Astrocyte (in vitro differentiated cells and primary cell): ENCODE results near the gene VHLL. TPM values are rescaled to one million over a fixed set of nuclear protein-coding genes. Genes with fewer than 3 reads are reported as not detected.

ENCODE experiments used
- DNase-seq: peaks from one replicate; pipeline ENCODE4 v3.0.0-alpha.2; 2010; ENCODE audit warnings: low read depth
- FAIRE-seq: peaks from 2 replicates; lab custom pipeline; 2011; peaks lifted over from hg19 to GRCh38; lab: Jason Lieb, UNC
- H2AFZ ChIP-seq: 2 replicates; pipeline ENCODE4 v1.6.0; 2012; ENCODE audit warnings: low read depth, low read length, inconsistent platforms
- H3K27ac ChIP-seq: 2 replicates; pipeline ENCODE4 v1.5.1; 2011; ENCODE audit warnings: low read depth, low read length, inconsistent platforms
- H3K27me3 ChIP-seq: 2 replicates; pipeline ENCODE4 v1.6.0; 2011; ENCODE audit warnings: low read length, inconsistent platforms; ENCODE audit not compliant: insufficient read depth
- H3K36me3 ChIP-seq: 2 replicates; pipeline ENCODE4 v1.5.1; 2011; ENCODE audit warnings: low read length, inconsistent platforms; ENCODE audit not compliant: insufficient read depth
- H3K4me1 ChIP-seq: 2 replicates; pipeline ENCODE4 v1.5.1; 2011; ENCODE audit warnings: low read length, inconsistent platforms; ENCODE audit not compliant: insufficient read depth
- H3K4me2 ChIP-seq: 2 replicates; pipeline ENCODE4 v1.6.0; 2012; ENCODE audit warnings: low read length, inconsistent platforms
- H3K4me3 ChIP-seq: 2 replicates; pipeline ENCODE4 v1.5.1; 2011; ENCODE audit warnings: low read depth, mild to moderate bottlenecking, low read length, inconsistent platforms; ENCODE audit not compliant: insufficient read depth
- H3K79me2 ChIP-seq: 2 replicates; pipeline ENCODE4 v1.6.0; 2012; ENCODE audit warnings: mild to moderate bottlenecking, low read length, inconsistent platforms; ENCODE audit not compliant: insufficient read depth
- H3K9ac ChIP-seq: 2 replicates; pipeline ENCODE4 v1.6.0; 2012; ENCODE audit warnings: mild to moderate bottlenecking, low read length, inconsistent platforms
- H3K9me3 ChIP-seq: 2 replicates; pipeline ENCODE4 v1.5.1; 2012; ENCODE audit warnings: low read depth, mild to moderate bottlenecking, low read length, inconsistent platforms; ENCODE audit not compliant: insufficient read depth
- H4K20me1 ChIP-seq: 2 replicates; pipeline ENCODE4 v1.6.0; 2012; ENCODE audit warnings: low read length, inconsistent platforms; ENCODE audit not compliant: insufficient read depth
- H3K27ac Mint-ChIP-seq: one replicate; pipeline ENCODE4 v1.8.0; 2021; ENCODE audit warnings: mild to moderate bottlenecking, mixed read lengths; ENCODE audit not compliant: unreplicated experiment
- H3K27me3 Mint-ChIP-seq: one replicate; pipeline ENCODE4 v1.8.0; 2021; ENCODE audit warnings: low read depth, mixed read lengths; ENCODE audit not compliant: unreplicated experiment
- H3K36me3 Mint-ChIP-seq: one replicate; pipeline ENCODE4 v1.8.0; 2021; ENCODE audit warnings: low read depth, mixed read lengths; ENCODE audit not compliant: unreplicated experiment
- H3K4me1 Mint-ChIP-seq: one replicate; pipeline ENCODE4 v1.8.0; 2021; ENCODE audit warnings: low read depth, mixed read lengths; ENCODE audit not compliant: unreplicated experiment
- H3K4me3 Mint-ChIP-seq: one replicate; pipeline ENCODE4 v1.8.0; 2021; ENCODE audit warnings: mild to moderate bottlenecking, moderate library complexity, mixed read lengths; ENCODE audit not compliant: unreplicated experiment
- H3K9me3 Mint-ChIP-seq: one replicate; pipeline ENCODE4 v1.8.0; 2021; ENCODE audit warnings: mild to moderate bottlenecking, mixed read lengths; ENCODE audit not compliant: unreplicated experiment
- EZH2 ChIP-seq: IDR thresholded peaks from 2 replicates; pipeline ENCODE4 v1.6.1; 2012; ENCODE audit warnings: mild to moderate bottlenecking, low read length, inconsistent platforms; ENCODE audit not compliant: insufficient read depth
- total RNA-seq: library from RNA; stranded (reverse); gene quantifications from 2 replicates; pipeline ENCODE4 v1.2.1, GENCODE V29; 2021
- TF ChIP-seq, protein P1 (sequence below): IDR thresholded peaks from 2 replicates; pipeline ENCODE4 v1.5.1; 2011; ENCODE audit warnings: low read depth, mild to moderate bottlenecking, inconsistent platforms, low read length, moderate library complexity; ENCODE audit not compliant: insufficient read depth

Gene VHLL
- total RNA-seq, 1 donor from 2014 or later, result 0.34 TPM

DNA sequence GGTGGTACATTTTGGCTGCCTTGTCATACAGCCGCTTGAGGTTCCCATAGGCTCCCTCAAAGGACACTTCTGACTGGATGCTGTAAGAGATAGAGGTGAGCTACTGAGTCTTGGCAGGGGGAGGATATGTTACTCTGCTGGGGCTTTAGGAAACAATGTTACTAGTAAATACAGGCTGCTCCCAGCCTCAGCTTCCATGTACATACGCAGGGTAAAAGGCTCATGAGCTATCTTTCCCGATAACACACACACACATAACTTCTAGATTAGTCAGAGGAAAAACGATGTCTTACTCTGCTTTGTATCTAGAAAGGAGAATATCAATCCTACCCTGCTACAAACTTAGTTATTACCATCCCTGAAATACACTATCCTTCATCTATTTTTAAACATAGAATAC is 30.8 kb downstream of the VHLL start:
- no peak overlapping the region for H2AFZ ChIP-seq
- H3K4me3 ChIP-seq, result no peak overlapping the region
- no peaks in the 10 kb centered on the region for H3K27me3 ChIP-seq
- no peak overlapping the region for H3K27ac ChIP-seq
- H3K9me3 ChIP-seq, result no peaks in the 10 kb centered on the region
- H3K27me3 Mint-ChIP-seq, result no peaks in the 10 kb centered on the region
- H3K36me3 Mint-ChIP-seq, result peaks cover 44% of the 10 kb centered on the region
- DNase-seq (peak; percentile 66), FAIRE-seq (no peak)
- peaks cover 6% of the 10 kb centered on the region for H3K4me1 Mint-ChIP-seq
- H3K4me1 ChIP-seq, result peaks cover 9% of the 10 kb centered on the region
- H3K9ac ChIP-seq, result no peak overlapping the region
- no peak overlapping the region for H3K4me2 ChIP-seq
- peaks cover 61% of the 10 kb centered on the region for H4K20me1 ChIP-seq
- H3K27ac Mint-ChIP-seq, result peak overlapping the region; percentile 66
- no peak for TF ChIP-seq EZH2
- TF ChIP-seq, protein P1, sequence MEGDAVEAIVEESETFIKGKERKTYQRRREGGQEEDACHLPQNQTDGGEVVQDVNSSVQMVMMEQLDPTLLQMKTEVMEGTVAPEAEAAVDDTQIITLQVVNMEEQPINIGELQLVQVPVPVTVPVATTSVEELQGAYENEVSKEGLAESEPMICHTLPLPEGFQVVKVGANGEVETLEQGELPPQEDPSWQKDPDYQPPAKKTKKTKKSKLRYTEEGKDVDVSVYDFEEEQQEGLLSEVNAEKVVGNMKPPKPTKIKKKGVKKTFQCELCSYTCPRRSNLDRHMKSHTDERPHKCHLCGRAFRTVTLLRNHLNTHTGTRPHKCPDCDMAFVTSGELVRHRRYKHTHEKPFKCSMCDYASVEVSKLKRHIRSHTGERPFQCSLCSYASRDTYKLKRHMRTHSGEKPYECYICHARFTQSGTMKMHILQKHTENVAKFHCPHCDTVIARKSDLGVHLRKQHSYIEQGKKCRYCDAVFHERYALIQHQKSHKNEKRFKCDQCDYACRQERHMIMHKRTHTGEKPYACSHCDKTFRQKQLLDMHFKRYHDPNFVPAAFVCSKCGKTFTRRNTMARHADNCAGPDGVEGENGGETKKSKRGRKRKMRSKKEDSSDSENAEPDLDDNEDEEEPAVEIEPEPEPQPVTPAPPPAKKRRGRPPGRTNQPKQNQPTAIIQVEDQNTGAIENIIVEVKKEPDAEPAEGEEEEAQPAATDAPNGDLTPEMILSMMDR, result no peak
- H3K9me3 Mint-ChIP-seq, result no peaks in the 10 kb centered on the region
- peaks cover 15% of the 10 kb centered on the region for H3K79me2 ChIP-seq
- peaks cover 64% of the 10 kb centered on the region for H3K36me3 ChIP-seq
- H3K4me3 Mint-ChIP-seq, result no peak overlapping the region

DNA sequence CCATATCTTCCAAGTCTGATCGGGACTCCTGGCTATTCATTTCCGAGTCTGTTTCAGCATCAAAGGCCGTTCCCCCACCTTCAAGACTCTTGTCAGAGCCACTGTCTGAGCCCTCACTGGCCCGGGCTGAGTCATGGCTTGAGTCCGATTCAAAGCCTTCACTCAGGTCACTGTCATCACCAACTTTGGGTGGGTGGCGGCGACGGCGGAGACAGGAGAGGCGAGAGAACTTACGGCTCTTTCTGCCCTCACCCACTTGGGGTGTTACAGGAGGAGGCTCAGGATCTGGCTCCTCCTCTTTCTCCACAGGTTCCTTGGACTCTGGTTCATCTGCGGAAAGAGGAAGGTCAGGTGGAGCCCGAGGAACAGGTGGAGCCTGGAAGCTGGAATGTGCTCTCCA is 33.1 kb downstream of the VHLL start:
- H3K79me2 ChIP-seq, result peaks cover 9% of the 10 kb centered on the region
- no peak overlapping the region for H3K4me2 ChIP-seq
- TF ChIP-seq, protein P1, result no peak
- TF ChIP-seq EZH2, result no peak
- H3K4me3 Mint-ChIP-seq, result no peak overlapping the region
- H3K9ac ChIP-seq, result no peak overlapping the region
- H3K27me3 Mint-ChIP-seq, result no peaks in the 10 kb centered on the region
- no peak overlapping the region for H2AFZ ChIP-seq
- peaks cover 20% of the 10 kb centered on the region for H3K4me1 ChIP-seq
- H3K4me1 Mint-ChIP-seq, result peaks cover 10% of the 10 kb centered on the region
- FAIRE-seq (no peak), DNase-seq (no peak)
- H3K27ac ChIP-seq, result no peak overlapping the region
- H3K27me3 ChIP-seq, result no peaks in the 10 kb centered on the region
- no peak overlapping the region for H3K27ac Mint-ChIP-seq
- H3K36me3 ChIP-seq, result peaks cover 52% of the 10 kb centered on the region
- no peaks in the 10 kb centered on the region for H3K9me3 ChIP-seq
- peaks cover 69% of the 10 kb centered on the region for H4K20me1 ChIP-seq
- peaks cover 45% of the 10 kb centered on the region for H3K36me3 Mint-ChIP-seq
- H3K9me3 Mint-ChIP-seq, result no peaks in the 10 kb centered on the region
- H3K4me3 ChIP-seq, result no peak overlapping the region

DNA sequence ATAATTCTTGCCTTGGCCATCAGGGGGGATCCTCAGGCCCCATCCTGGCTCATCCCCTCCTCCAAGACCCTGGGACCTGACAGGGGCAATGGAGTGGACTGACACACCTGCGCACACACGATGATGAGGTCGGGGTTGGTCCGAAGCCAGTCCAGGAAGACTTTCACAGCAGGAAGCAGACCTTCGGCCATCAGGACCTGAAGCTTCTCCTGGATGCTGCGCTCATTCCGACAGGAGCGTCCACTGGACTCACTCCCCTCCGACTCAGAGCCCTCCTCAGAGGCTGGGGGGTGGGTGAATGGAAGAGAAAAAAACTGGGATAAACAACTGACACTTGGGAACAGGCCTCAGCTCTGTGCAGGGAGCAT is 35.8 kb downstream of the VHLL start:
- H3K36me3 Mint-ChIP-seq, result peaks cover 48% of the 10 kb centered on the region
- H2AFZ ChIP-seq, result no peak overlapping the region
- H3K4me3 ChIP-seq, result no peak overlapping the region
- peaks cover 5% of the 10 kb centered on the region for H3K4me1 Mint-ChIP-seq
- H3K27me3 Mint-ChIP-seq, result no peaks in the 10 kb centered on the region
- peak overlapping the region; percentile 28 for H3K9ac ChIP-seq
- H3K4me2 ChIP-seq, result peak overlapping the region; percentile 61
- no peak for FAIRE-seq
- H3K27me3 ChIP-seq, result no peaks in the 10 kb centered on the region
- no peak overlapping the region for H3K4me3 Mint-ChIP-seq
- H3K79me2 ChIP-seq, result peaks cover 18% of the 10 kb centered on the region
- H3K36me3 ChIP-seq, result peaks cover 61% of the 10 kb centered on the region
- H3K9me3 ChIP-seq, result no peaks in the 10 kb centered on the region
- H3K4me1 ChIP-seq, result peaks cover 15% of the 10 kb centered on the region
- no peaks in the 10 kb centered on the region for H3K9me3 Mint-ChIP-seq
- peaks cover 86% of the 10 kb centered on the region for H4K20me1 ChIP-seq
- DNase-seq, result no peak
- H3K27ac ChIP-seq, result peak overlapping the region; percentile 61
- H3K27ac Mint-ChIP-seq, result no peak overlapping the region
- no peak for TF ChIP-seq EZH2
- TF ChIP-seq, protein P1, result no peak
